Middle frontal gyrus (tissue), 1 donor: ENCODE measurements around the gene DPF1.
"Not testable (repeated sequence)": the region's sequence is repeated elsewhere in the genome, so short reads cannot be mapped to it uniquely, and the experiment has no call there.

Experiments used
- DNase-seq: peaks from one replicate; pipeline ENCODE4 v3.0.0-alpha.2; 2015; ENCODE audit warnings: low spot score; ENCODE audit errors: extremely low spot score

DPF1 gene

DNA sequence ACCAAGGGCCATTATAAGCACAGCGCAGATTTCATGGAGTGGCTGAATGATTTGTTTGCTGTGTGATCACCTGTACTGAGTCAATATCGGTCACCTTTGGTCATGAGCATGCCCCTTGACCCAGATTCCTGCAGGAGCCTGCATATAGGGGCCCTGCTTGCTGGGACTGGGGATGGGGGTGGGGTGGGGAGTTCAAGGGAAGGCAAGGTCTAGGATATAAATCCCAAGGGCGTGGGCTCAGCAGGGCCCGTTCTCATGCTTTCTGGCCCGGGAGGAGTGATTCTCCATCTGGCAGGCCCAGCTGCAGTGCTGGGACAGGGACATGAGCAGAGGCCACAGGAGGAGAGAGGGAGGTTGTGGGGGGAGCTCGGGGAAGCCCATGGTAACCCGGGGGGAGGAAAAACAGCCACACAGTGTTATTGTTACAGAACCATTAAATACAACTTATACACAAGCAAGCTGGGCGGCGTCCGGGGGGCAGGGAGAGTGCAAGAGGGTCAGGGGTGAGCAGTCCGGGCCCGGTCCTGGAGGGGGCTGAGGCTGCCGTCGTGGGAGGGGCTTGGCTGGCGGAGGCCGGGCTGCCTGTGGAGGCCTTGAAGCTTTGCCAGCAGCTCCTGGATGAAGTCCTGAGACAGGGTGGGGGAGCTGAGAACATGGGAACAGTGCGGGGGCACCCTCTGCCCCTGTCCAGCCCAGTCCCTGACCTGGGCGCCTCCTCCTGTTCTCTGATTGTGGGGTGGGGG is 27.0 kb upstream of the DPF1 start:
- DNase-seq: no peak

DNA sequence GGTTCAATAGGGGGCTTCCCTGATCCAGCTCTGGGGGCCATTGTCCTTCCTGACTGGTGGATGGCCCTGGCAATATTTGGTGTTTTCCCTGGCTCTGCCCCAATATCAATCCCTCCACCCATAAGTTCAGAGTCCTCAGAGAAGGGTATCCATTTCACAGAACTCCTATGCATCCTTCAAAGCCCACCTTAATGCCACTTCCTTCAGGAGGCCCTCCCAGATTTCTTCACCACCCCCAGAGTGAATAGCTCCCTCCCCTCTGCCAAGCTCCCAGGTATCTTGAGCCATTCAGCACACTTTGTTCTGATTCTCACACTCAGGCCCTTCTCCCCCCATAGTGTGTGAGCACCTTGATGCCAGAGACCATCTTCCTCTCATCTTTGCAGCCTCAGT is 26.4 kb upstream of the DPF1 start:
- DNase-seq: no peak

DNA sequence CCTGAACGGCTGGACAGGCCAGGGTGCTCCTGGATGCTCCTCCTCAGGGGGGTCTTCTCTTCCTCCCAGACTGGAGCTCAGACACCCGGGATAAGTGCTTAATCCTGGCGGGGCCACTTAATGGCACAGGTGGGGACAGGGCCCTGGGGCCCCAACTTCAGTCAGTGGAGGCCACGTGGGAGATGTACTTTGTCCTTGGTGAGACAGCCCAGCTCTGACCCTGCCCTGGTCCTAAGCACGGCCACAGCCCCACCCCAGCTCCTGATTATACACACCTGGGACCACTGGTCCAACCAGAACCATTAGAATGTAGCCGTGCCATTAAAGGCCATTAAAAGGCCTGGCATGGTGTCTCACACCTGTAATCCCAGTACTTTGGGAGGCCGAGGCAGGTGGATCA is 24.4 kb upstream of the DPF1 start:
- no peak for DNase-seq

DNA sequence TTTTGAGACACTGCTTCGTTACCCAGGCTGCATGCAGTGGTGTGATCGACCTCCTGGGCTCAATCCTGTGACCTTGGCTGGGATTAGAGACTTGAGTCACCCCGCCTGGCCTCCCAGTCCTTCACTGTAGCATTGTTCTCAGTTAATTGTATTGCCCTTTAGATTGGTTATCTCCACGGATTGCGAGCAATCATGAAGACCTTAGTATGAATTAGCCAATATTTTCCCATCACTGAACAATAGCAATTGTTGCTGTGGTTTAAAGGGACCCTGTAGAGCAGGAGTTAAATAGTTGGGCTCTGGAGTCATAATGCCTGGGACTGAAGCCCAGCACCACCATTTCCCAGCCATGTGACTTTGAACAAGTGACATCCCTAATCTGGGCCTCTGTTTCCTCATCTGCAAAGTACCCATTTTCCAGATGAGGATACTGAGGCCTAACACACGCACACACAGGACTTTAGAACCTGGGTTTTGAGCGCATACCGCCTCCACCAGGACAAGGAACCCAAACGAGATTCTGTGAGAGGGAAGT is 23.8 kb upstream of the DPF1 start:
- DNase-seq: no peak

DNA sequence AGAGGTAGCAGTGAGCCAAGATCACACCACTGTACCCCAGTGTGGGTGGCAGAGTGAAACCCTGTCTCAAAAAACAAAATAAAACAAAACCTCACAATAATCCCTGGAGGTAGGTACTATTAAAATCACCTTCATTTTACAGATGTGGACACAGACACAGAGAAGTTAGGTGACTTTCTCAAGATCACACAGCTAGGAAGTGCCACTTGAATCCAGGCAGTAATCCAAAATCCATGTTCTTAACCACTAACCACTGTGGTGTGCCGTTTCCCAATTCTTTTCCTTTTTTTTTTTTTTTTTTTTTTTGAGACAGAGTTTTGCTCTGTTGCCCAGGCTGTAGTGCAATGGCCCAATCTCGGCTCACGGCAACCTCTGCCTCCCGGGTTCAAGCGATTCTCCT is 23.1 kb upstream of the DPF1 start:
- no peak for DNase-seq

DNA sequence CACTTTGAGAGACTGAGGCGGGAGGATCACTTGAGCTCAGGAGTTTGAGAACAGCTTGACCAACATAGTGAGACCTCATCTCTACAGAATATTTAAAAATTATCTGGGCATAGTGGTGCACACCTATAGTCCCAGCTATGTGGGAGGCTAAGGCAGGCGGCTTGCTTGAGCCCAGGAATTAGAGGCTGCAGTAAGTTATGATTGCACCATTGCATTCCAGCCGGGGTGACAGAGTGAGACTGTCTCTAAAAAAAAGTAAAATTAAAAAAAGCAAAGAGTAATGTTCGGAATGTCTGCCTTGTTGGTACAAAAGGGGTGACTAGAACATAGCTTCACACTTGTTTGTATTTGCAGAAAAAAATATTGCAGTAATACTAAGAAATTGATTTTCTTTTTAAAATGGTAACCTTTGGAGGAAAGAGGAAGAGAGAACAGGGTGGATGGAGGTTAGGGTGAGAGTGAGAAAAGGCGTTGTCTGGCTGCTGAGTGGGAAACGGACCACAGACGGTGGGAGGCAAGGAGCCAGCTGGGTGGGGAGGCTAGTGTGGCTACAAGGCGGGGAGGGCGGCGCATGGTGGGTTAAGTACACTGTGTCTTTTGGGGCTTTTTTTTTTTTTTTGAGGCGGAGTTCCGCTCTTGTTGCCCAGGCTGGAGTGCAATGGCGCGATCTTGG is 21.9 kb upstream of the DPF1 start:
- no peak for DNase-seq

DNA sequence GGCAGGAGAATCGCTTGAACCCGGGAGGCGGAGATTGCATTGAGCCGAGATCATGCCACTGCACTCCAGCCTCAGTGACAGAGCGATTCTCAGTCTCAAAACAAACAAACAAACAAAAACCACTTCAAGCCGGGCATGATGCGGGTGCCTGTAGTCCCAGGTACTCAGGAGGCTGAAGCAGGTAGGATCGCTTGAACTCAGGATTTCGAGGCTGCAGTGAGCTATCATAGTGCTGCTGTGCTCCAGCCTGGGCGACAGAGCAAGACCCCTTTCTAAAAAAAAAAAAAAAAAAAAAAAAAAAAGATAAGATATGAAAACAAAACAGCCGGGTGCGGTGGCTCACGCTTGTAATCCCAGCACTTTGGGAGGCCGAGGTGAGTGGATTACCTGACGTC is 19.3 kb upstream of the DPF1 start:
- DNase-seq: no peak

DNA sequence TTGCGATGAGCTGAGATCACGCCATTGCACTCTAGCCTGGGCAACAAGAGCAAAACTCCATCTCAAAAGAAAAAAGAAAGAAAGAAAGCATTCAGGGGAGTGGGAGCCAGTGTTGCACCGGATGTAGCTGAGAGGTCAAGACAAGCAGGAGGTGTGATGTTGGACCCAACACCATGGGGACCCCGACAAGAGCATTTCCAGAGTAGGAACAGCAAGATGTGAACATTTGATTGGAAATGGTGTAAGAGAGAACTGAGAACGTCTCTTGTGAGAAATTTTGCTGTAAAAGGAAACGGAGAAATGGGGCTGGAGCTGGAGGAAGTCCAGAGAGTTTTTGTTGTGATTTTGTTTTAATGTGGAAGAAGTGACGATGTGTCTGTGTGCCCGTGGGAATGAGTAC is 15.8 kb upstream of the DPF1 start:
- DNase-seq: no peak

DNA sequence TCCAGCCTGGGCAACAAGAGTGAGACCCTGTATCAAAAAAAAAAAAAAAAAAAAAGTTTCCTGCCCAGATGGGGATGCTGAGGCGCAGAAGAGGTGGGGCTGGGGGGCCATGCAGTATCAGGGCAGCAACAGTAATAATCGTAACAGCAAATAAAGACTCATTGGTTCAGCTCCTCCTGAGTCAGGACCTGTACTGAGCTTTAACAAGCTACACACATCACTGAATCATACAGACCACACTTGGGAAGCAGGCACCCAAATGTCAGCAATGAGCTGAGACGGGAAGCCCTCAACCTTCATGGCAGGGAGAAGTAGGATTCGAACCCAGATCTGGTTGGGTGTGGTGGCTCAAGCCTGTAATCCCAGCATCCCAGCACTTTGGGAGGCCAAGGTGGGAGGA is 10.6 kb upstream of the DPF1 start:
- no peak for DNase-seq

DNA sequence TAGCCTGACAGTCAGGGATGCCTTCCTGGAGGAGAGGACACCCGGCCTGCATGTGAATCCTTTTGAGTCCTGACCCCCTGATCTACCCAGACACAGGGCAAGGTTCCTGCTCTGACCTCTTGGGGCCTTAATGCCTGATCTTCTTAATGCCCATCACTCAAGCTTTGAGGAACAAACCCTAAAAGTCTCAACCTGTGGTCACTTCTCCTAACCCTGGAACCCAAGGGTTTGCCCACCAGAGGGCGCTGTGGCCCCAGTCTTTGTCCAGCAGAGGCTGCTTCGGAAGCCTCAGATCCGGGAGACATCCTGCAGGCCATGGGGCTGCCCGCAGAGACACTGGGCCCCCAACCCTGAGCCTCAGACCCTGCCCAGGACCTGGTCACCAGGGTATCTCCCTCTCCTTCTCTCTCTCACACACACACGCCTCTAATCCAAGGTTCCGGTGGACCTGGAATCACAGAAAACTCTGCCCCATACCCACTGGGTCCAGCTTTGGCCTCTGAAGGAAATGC is 9.8 kb upstream of the DPF1 start:
- no peak for DNase-seq

DNA sequence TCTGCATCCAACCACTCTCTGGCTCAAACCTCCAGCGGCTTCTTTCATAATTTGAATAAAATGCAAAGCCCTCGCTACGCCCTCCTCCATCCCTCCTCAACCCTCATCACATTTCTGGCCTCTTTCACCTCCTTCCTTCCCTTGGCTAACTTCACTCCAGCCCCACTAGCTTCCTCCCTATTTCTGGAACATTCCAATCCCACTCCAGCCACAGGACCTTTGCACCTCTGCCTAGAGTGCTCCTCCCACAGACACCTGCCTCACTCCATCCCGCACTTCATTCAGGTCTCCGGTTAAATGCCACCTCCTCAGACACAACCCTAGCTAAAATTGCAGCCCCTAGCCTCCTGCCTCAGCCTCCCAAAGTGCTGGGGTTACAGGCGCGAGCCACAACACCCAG is 7.9 kb upstream of the DPF1 start:
- DNase-seq: no peak

DNA sequence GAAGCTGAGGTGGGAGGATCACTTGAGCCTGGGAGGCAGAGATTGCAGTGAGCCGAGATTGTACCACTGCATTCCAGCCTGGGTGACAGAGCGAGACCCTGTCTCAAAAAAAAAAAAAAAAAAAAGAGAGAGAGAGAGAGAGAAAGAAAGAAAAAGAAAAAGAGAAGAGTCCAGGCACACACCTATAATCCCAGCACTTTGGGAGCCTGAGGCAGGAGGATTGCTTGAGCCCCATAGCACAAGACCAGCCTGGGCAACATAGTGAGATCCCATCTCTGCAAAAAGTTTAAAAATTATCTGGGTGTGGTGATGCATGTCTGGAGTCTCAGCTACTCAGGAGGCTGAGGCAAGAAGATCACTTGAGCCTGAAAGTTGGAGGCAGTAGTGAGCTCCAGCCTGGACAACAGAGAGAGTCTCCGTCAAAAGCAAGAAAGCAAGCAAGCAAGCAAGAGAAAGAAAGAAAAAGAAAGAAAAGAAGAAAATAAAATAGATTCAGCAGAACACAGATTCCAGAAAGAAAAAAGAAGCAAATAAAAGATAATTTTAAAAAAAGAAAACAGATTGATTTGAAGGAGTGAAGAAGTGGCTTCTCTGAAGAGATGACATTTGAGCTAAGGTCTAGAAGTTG is 6.6 kb upstream of the DPF1 start:
- not testable (repeated sequence) for DNase-seq

DNA sequence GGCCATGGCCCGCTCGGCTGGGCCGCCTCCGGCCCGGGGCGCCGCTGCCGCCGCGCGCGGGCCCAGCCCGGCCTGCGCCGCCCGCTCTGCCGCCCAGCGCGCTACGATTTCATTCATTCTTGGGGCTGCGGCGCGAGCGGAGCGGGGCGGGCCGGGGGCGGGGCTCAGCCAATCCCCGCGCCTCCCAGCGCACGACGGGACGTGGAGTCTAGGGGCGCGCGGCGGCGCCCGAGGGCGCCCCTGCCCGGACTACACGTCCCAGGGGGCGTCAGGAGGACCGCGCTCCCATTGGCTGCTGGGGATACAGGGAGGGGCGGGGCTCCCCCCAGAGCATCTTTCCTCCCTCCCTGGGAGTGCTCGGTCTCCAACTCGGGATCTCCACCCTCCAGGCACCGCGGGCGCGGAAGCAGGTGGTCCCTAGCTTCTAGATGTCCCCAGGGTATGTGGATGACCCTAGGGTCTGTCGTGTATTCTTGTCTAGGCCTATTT is 5.6 kb upstream of the DPF1 start:
- DNase-seq: peak; percentile 90

DNA sequence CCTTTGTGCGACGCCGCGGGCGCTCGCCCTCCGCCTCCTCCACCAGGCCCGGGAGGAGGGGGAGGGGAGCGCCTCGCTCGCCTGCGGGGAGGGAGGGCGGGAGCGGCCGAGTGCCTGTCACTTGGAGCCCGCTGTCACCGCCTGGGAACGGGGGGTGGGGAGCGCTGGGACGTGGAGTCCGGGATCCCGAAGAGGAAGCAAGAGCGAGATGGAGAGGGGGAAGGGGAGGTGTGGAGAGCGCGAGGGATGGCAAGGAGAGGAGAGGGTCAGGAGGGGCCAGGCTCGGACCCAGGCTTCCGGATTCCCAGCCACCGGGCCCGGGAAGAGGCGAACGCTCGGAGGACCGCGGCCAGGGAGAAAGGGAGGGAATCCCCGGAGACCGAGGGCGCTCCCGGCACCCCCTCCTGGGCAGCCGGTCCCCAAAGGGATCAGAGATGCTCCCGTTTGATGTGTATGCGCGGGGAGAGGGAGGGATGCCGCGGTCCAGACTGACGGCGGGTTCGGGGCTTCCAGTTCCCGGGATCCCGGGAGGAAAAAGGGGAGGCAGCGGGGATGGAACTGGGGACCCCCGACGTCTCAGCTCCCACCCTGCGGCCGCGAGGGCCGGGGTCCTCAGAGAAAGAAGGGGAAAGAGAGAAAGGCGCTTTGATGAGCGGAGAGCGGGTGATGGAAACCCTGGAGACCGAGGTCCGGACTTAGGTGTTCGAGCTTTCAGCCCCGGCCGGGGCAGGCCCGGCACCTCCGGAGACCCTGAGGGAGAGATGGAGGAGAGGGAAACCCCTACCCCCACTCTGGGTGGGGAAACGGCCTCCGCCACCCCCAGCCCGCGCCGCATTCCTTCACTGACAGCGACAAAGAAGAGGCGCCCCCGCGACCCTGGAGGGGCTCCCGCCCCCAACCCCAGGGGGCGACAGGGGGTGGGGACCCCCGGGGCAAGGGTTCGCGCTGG is 4.7 kb upstream of the DPF1 start:
- DNase-seq: no peak

DNA sequence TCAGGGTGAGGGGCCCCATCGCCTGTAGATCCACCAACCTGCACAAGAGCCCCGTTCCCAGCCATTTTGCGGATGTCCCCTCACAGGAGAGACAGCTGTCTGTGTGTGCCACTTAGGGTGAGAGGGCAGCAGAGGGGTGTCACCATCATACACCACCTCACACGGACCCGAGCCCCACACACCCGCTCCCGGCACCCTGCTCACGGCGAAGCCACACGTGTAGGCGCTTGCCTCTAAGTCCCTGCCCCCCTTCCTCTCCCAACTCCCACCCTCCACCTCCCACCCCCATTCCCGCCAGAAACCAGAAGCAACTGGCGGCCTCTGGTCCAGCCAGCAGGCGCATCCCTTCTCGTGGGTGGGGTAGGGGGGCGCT is 4.0 kb upstream of the DPF1 start:
- DNase-seq: no peak

DNA sequence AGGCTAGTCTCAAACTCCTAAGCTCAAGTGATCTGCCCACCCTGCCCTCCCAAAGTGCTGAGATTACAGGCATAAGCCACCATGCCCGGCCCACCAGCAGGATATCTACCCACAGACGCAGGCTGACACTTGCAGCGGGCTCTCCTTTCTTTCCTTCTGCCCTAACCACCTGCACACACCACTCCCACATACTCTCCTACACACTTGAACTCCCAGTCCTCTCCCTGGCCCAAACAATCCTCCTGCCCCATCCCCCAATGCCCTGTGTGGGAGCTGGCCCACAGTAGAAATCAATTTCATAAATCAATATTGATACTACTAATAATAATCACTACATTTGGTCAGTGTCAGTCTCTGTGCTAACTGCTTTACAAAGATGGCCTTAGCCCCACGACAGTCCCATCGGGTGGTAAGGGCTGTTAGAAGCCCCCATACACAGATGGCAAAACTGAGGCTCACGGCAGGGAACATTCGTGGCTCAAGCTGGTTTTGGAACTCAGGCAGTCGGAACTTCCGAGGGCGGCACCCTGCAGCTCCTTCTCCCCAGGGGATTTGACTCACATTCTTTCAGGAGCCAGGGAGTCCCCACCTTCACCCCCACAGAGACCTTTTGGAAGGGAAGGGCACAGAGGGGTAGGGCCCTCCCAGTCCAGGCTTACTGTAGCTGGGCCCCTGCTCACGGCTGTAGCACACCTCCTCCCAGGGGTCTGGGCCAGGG is 3.4 kb upstream of the DPF1 start:
- no peak for DNase-seq

DNA sequence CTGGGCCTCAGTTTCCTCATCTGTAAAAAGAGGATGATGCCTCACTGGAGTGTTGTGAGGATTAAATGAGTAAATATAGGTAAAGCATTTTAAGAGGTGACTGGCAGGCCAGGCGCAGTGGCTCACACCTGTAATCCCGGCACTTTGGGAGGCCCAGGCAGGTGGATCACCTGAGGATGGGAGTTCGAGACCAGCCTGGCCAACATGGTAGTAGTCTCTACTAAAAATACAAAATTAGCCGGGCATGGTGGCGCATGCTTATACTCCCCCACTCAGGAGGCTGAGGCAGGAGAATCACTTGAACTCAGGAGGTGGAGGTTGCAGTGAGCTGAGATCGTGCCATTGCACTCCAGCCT is 819 bp upstream of the DPF1 start:
- not testable (repeated sequence) for DNase-seq

DNA sequence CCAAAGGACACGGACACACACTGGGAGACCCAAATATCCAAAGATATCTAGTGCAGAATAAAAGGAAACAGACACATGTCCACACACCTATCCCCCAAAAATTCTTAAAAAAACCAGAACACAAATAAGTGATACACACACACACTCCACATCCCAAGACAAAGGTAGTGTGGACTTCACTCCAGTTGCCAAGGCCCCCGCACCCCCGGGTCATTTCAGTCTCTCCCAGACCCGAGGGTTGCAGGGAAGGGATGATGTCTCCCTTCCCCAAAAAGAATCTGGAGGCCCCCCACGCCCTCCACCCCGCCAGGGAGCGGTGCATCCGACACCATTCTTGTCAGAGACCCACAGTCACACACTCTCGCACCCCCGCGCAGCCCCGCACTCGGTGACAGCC is 407 bp downstream of the DPF1 start:
- no peak for DNase-seq

DNA sequence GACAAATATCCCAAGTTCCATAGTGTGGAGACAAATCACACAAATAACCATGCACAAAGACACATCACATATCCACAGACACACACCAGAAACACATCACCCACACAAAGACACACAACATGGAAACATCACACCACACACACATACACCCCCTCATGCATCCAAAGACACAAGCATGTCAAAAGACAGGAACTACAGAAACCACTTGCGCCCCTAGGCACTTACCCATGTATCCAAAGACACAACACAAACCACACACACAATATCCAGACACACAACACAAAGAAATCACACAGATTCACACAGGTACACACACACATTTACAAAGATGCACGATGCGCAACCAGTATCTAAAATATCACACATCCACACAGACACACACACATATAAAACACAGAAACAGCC is 901 bp downstream of the DPF1 start:
- no peak for DNase-seq
